ENCODE results near the gene PYGL. TPM values are rescaled to one million over a fixed set of nuclear protein-coding genes. Genes with fewer than 3 reads are reported as not detected.

PYGL gene
- total RNA-seq, 2 experiments from 2014 or later = 0.55 to 0.91 TPM

GRCh38 chr14:50864946-50865345 is 79.3 kb downstream of the PYGL start:
- no peak for ATAC-seq
- no peak overlapping the region for H3K27ac Mint-ChIP-seq
- no peak for DNase-seq
- H3K36me3 Mint-ChIP-seq = no peaks in the 10 kb centered on the region
- no peaks in the 10 kb centered on the region for H3K9me3 Mint-ChIP-seq (ENCODE audit: low read depth)
- peaks cover 37% of the 10 kb centered on the region for H3K27me3 Mint-ChIP-seq
- H3K4me1 Mint-ChIP-seq = peaks cover 6% of the 10 kb centered on the region
- CTCF ChIA-PET = interaction anchor here (1.0 kb wide), 1 partner anchor 87 kb away, joined by 4 read pairs; no protein-coding TSS in a partner anchor
- H3K4me3 Mint-ChIP-seq = no peak overlapping the region

GRCh38 chr14:50864237-50864636 is 80.0 kb downstream of the PYGL start:
- Mint-ChIP-seq H3K9me3 (ENCODE audit: low read depth) (no peaks in the 10 kb centered on the region), H3K4me3 (no peak overlapping the region), H3K27me3 (peaks cover 30% of the 10 kb centered on the region), H3K36me3 (no peaks in the 10 kb centered on the region), H3K27ac (no peak overlapping the region), H3K4me1 (peaks cover 8% of the 10 kb centered on the region)
- no peak for ATAC-seq
- DNase-seq = no peak
- CTCF ChIA-PET = interaction anchor here (0.7 to 1.0 kb wide), 2 partner anchors 86 to 245 kb away, joined by 3 to 4 read pairs; no protein-coding TSS in a partner anchor

- H3K27me3 Mint-ChIP-seq = peaks cover 15% of the 10 kb centered on the region
- CTCF ChIA-PET = interaction anchor here (0.6 to 5.4 kb wide), 5 partner anchors 13 to 90 kb away, joined by 3 to 90 read pairs (median 11); no protein-coding TSS in a partner anchor
- H3K36me3 Mint-ChIP-seq = no peaks in the 10 kb centered on the region
- ATAC-seq (no peak), DNase-seq (no peak)
- no peaks in the 10 kb centered on the region for H3K9me3 Mint-ChIP-seq (ENCODE audit: low read depth)
- no peak overlapping the region for H3K27ac Mint-ChIP-seq
- no peak overlapping the region for H3K4me3 Mint-ChIP-seq
- H3K4me1 Mint-ChIP-seq = peaks cover 11% of the 10 kb centered on the region
Measured at GRCh38 chr14:50862036-50862570, 82.2 kb downstream of the PYGL start.

- Mint-ChIP-seq H3K4me3 (peak overlapping the region; percentile 84), H3K4me1 (peaks cover 11% of the 10 kb centered on the region), H3K27me3 (peaks cover 3% of the 10 kb centered on the region), H3K27ac (peak overlapping the region; percentile 86), H3K9me3 (ENCODE audit: low read depth) (no peaks in the 10 kb centered on the region), H3K36me3 (no peaks in the 10 kb centered on the region)
- CTCF ChIA-PET = interaction anchor here (0.6 to 5.4 kb wide), 52 partner anchors 9 to 699 kb away, joined by 3 to 90 read pairs (median 5); partner anchors contain the start of genes ABHD12B, ATL1, MAP4K5 and NIN
- ATAC-seq = peak; percentile 74
- DNase-seq = peak; percentile 93
Measured at GRCh38 chr14:50860478-50861086, 83.7 kb downstream of the PYGL start.

GRCh38 chr14:50859296-50859624 is 85.0 kb downstream of the PYGL start:
- ATAC-seq (no peak), DNase-seq (no peak)
- Mint-ChIP-seq H3K9me3 (ENCODE audit: low read depth) (no peaks in the 10 kb centered on the region), H3K27me3 (no peaks in the 10 kb centered on the region), H3K36me3 (no peaks in the 10 kb centered on the region), H3K4me1 (peaks cover 11% of the 10 kb centered on the region), H3K4me3 (peak overlapping the region; percentile 84), H3K27ac (peak overlapping the region; percentile 69)
- CTCF ChIA-PET = interaction anchor here (0.8 to 5.4 kb wide), 27 partner anchors 9 to 1013 kb away, joined by 3 to 90 read pairs (median 8); no protein-coding TSS in a partner anchor

GRCh38 chr14:50856660-50857059 is 87.6 kb downstream of the PYGL start:
- no peak overlapping the region for H3K27ac Mint-ChIP-seq
- ATAC-seq (no peak), DNase-seq (no peak)
- peaks cover 6% of the 10 kb centered on the region for H3K4me1 Mint-ChIP-seq
- H3K4me3 Mint-ChIP-seq = no peak overlapping the region
- H3K27me3 Mint-ChIP-seq = peaks cover 3% of the 10 kb centered on the region
- CTCF ChIA-PET = interaction anchor here (0.6 to 4.5 kb wide), 5 partner anchors 28 to 140 kb away, joined by 3 to 36 read pairs (median 4); no protein-coding TSS in a partner anchor
- no peaks in the 10 kb centered on the region for H3K36me3 Mint-ChIP-seq
- H3K9me3 Mint-ChIP-seq (ENCODE audit: low read depth) = no peaks in the 10 kb centered on the region

- ATAC-seq (no peak), DNase-seq (no peak)
- Mint-ChIP-seq H3K36me3 (no peaks in the 10 kb centered on the region), H3K27me3 (peaks cover 3% of the 10 kb centered on the region), H3K4me1 (peaks cover 6% of the 10 kb centered on the region), H3K27ac (no peak overlapping the region), H3K4me3 (no peak overlapping the region), H3K9me3 (ENCODE audit: low read depth) (no peaks in the 10 kb centered on the region)
- CTCF ChIA-PET = interaction anchor here (1.6 kb wide), 1 partner anchor 28 kb away, joined by 6 read pairs; no protein-coding TSS in a partner anchor
Measured at GRCh38 chr14:50855558-50855957, 88.7 kb downstream of the PYGL start.

Other genes starting within 250 kb of the PYGL start
- gene NIN, start 113.3 kb downstream of the PYGL start, total RNA-seq = 10 to 100 TPM; 70.8 to 71.3 TPM
- not detected for gene ABHD12B, start 72.4 kb downstream of the PYGL start, total RNA-seq
- under 1 TPM; 0.56 to 0.79 TPM for gene TRIM9, start 150.6 kb upstream of the PYGL start, total RNA-seq

Data from activated CD8-positive, alpha-beta memory T cell treated with anti-CD3 and anti-CD28 coated beads, Interleukin-2, amount 10 ng/mL, durations not matched to agents 7 days and 5 days (primary cell).